Measurements from ENCODE around the gene APOBEC3G. TPM values are rescaled to one million over a fixed set of nuclear protein-coding genes. Genes with fewer than 3 reads are reported as not detected.
"Not testable (repeated sequence)": the region's sequence is repeated elsewhere in the genome, so short reads cannot be mapped to it uniquely, and the experiment has no call there.

The APOBEC3G gene
- total RNA-seq = 10 to 100 TPM; 45.9 to 47.4 TPM

- Mint-ChIP-seq H3K4me3 (peak within 1 kb of the TSS; percentile 91), H3K27ac (peak within 1 kb of the TSS; percentile 92), H3K36me3 (ENCODE audit: low read depth) (peaks cover 18% of the 10 kb centered on the region), H3K4me1 (peaks cover 34% of the 10 kb centered on the region)
- intact Hi-C loops (cut with DNase I, micrococcal nuclease) = loop anchor here (1.0 to 5.0 kb wide), 5 partner anchors 13 to 205 kb away; partner anchors contain the start of genes APOBEC3C (in 1 of the 2), APOBEC3F (in 1 of the 2), CBX6 (in 1 of the 2) and CBX7 (in 1 of the 2)
- DNase-seq (peak; percentile 73), ATAC-seq (peak; percentile 96)
- ChIA-PET POLR2A (interaction anchor here (1.2 kb wide), 1 partner anchor 36 kb away, joined by 5 read pairs; no protein-coding TSS in a partner anchor), CTCF (interaction anchor here (1.8 kb wide), 1 partner anchor 12 kb away, joined by 5 read pairs; no protein-coding TSS in a partner anchor)
- H3K27me3 Mint-ChIP-seq; H3K9me3 Mint-ChIP-seq (ENCODE audit: low read depth): not testable (repeated sequence)
Measured at GRCh38 chr22:39077026-39077840, at the start of gene APOBEC3G. Gene APOBEC3G (plus strand): TSS chr22:39077275. CDS start chr22:39077362, 87 bp downstream.

GRCh38 chr22:39027717-39028116 lies 49.4 kb upstream of the APOBEC3G start:
- no peaks in the 10 kb centered on the region for H3K27me3 Mint-ChIP-seq
- H3K9me3 Mint-ChIP-seq (ENCODE audit: low read depth) = no peaks in the 10 kb centered on the region
- H3K4me1 Mint-ChIP-seq = peaks cover 44% of the 10 kb centered on the region
- POLR2A ChIA-PET = interaction anchor here (0.6 kb wide), 1 partner anchor 12 kb away, joined by 3 read pairs; no protein-coding TSS in a partner anchor
- H3K36me3 Mint-ChIP-seq (ENCODE audit: low read depth) = peaks cover 12% of the 10 kb centered on the region
- no peak for DNase-seq
- no peak overlapping the region for H3K4me3 Mint-ChIP-seq
- CTCF ChIA-PET = no interaction called here
- intact Hi-C loops (cut with DNase I, micrococcal nuclease) = no loop called here
- H3K27ac Mint-ChIP-seq = peak overlapping the region; percentile 82
- peak; percentile 14 for ATAC-seq

GRCh38 chr22:39028281-39028680 lies 48.8 kb upstream of the APOBEC3G start:
- H3K4me1 Mint-ChIP-seq = peaks cover 42% of the 10 kb centered on the region
- H3K36me3 Mint-ChIP-seq (ENCODE audit: low read depth) = peaks cover 14% of the 10 kb centered on the region
- DNase-seq (no peak), ATAC-seq (peak; percentile 24)
- no peak overlapping the region for H3K4me3 Mint-ChIP-seq
- no peaks in the 10 kb centered on the region for H3K9me3 Mint-ChIP-seq (ENCODE audit: low read depth)
- H3K27me3 Mint-ChIP-seq = no peaks in the 10 kb centered on the region
- H3K27ac Mint-ChIP-seq = peak overlapping the region; percentile 82
- intact Hi-C loops (cut with DNase I, micrococcal nuclease) = no loop called here
- ChIA-PET POLR2A (no interaction called here), CTCF (no interaction called here)

GRCh38 chr22:39029227-39029626 lies 47.8 kb upstream of the APOBEC3G start:
- Mint-ChIP-seq H3K27me3 (no peaks in the 10 kb centered on the region), H3K27ac (no peak overlapping the region), H3K4me1 (peaks cover 32% of the 10 kb centered on the region), H3K4me3 (no peak overlapping the region), H3K36me3 (ENCODE audit: low read depth) (peaks cover 8% of the 10 kb centered on the region), H3K9me3 (ENCODE audit: low read depth) (no peaks in the 10 kb centered on the region)
- ATAC-seq (no peak), DNase-seq (no peak)
- intact Hi-C loops (cut with DNase I, micrococcal nuclease) = no loop called here
- CTCF ChIA-PET = interaction anchor here (0.6 kb wide), 1 partner anchor 37 kb away, joined by 4 read pairs; no protein-coding TSS in a partner anchor
- POLR2A ChIA-PET = interaction anchor here (0.6 kb wide), 1 partner anchor 293 kb away, joined by 3 read pairs; no protein-coding TSS in a partner anchor

GRCh38 chr22:39030705-39031104 lies 46.4 kb upstream of the APOBEC3G start:
- POLR2A ChIA-PET = no interaction called here
- H3K4me3 Mint-ChIP-seq = no peak overlapping the region
- intact Hi-C loops (cut with DNase I, micrococcal nuclease) = no loop called here

GRCh38 chr22:39031434-39032295 lies 45.4 kb upstream of the APOBEC3G start:
- POLR2A ChIA-PET; H3K36me3 Mint-ChIP-seq (ENCODE audit: low read depth); DNase-seq; H3K27me3 Mint-ChIP-seq; ATAC-seq; intact Hi-C loops (cut with DNase I, micrococcal nuclease); H3K4me3 Mint-ChIP-seq; CTCF ChIA-PET; H3K27ac Mint-ChIP-seq; H3K9me3 Mint-ChIP-seq (ENCODE audit: low read depth): not testable (repeated sequence)
- peaks cover 13% of the 10 kb centered on the region for H3K4me1 Mint-ChIP-seq

More at GRCh38 chr22:39030705-39031104, 46.4 kb upstream of the APOBEC3G start:
- Mint-ChIP-seq H3K27me3 (no peaks in the 10 kb centered on the region), H3K4me1 (peaks cover 19% of the 10 kb centered on the region), H3K27ac (no peak overlapping the region), H3K9me3 (ENCODE audit: low read depth) (no peaks in the 10 kb centered on the region), H3K36me3 (ENCODE audit: low read depth) (peaks cover 4% of the 10 kb centered on the region)
- CTCF ChIA-PET = no interaction called here
- ATAC-seq (no peak), DNase-seq (no peak)

- H3K36me3 Mint-ChIP-seq (ENCODE audit: low read depth); CTCF ChIA-PET; POLR2A ChIA-PET; H3K27me3 Mint-ChIP-seq; ATAC-seq; H3K4me3 Mint-ChIP-seq; intact Hi-C loops (cut with DNase I, micrococcal nuclease); DNase-seq; H3K9me3 Mint-ChIP-seq (ENCODE audit: low read depth): not testable (repeated sequence)
- Mint-ChIP-seq H3K4me1 (peaks cover 19% of the 10 kb centered on the region), H3K27ac (peak overlapping the region; percentile 5)
Measured at GRCh38 chr22:39037071-39037470, 40.0 kb upstream of the APOBEC3G start.

- Mint-ChIP-seq H3K4me3 (peak overlapping the region; percentile 49), H3K27me3 (no peaks in the 10 kb centered on the region), H3K27ac (peak overlapping the region; percentile 62), H3K36me3 (ENCODE audit: low read depth) (peaks cover 8% of the 10 kb centered on the region), H3K4me1 (peaks cover 22% of the 10 kb centered on the region), H3K9me3 (ENCODE audit: low read depth) (no peaks in the 10 kb centered on the region)
- CTCF ChIA-PET = interaction anchor here (0.8 kb wide), 1 partner anchor 82 kb away, joined by 4 read pairs; no protein-coding TSS in a partner anchor
- no peak for DNase-seq
- POLR2A ChIA-PET = interaction anchor here (0.7 kb wide), 1 partner anchor 82 kb away, joined by 3 read pairs; no protein-coding TSS in a partner anchor
- ATAC-seq = no peak
- intact Hi-C loops (cut with DNase I, micrococcal nuclease) = loop anchor here in 1 of 2 experiments (2.0 to 5.0 kb wide), 2 partner anchors 19 to 38 kb away; partner anchors contain the start of genes APOBEC3D and APOBEC3G
Measured at GRCh38 chr22:39039306-39040126, 37.6 kb upstream of the APOBEC3G start.

- Mint-ChIP-seq H3K27ac (peak overlapping the region; percentile 62), H3K4me1 (peaks cover 22% of the 10 kb centered on the region), H3K36me3 (ENCODE audit: low read depth) (peaks cover 12% of the 10 kb centered on the region), H3K4me3 (peak overlapping the region; percentile 49)
- not testable (repeated sequence) for DNase-seq; ATAC-seq; H3K27me3 Mint-ChIP-seq; H3K9me3 Mint-ChIP-seq (ENCODE audit: low read depth)
- CTCF ChIA-PET = interaction anchor here (0.8 kb wide), 1 partner anchor 82 kb away, joined by 4 read pairs; no protein-coding TSS in a partner anchor
- POLR2A ChIA-PET = interaction anchor here (0.7 kb wide), 1 partner anchor 82 kb away, joined by 3 read pairs; no protein-coding TSS in a partner anchor
- intact Hi-C loops (cut with DNase I, micrococcal nuclease) = loop anchor here in 1 of 2 experiments (2.0 to 5.0 kb wide), 2 partner anchors 19 to 37 kb away; partner anchors contain the start of genes APOBEC3D and APOBEC3G
Measured at GRCh38 chr22:39040155-39040537, 36.9 kb upstream of the APOBEC3G start.

- H3K4me3 Mint-ChIP-seq = peak within 1 kb of the TSS; percentile 86
- ATAC-seq (peak; percentile 95), DNase-seq (peak; percentile 80)
- POLR2A ChIA-PET = interaction anchor here (0.7 kb wide), 1 partner anchor 81 kb away, joined by 3 read pairs; no protein-coding TSS in a partner anchor
- intact Hi-C loops (cut with DNase I, micrococcal nuclease) = loop anchor here in 1 of 2 experiments (2.0 to 5.0 kb wide), 2 partner anchors 20 to 37 kb away; partner anchors contain the start of genes APOBEC3D and APOBEC3G
- H3K9me3 Mint-ChIP-seq (ENCODE audit: low read depth); H3K27me3 Mint-ChIP-seq: not testable (repeated sequence)
- H3K4me1 Mint-ChIP-seq = peaks cover 22% of the 10 kb centered on the region
- peaks cover 12% of the 10 kb centered on the region for H3K36me3 Mint-ChIP-seq (ENCODE audit: low read depth)
- H3K27ac Mint-ChIP-seq = peak within 1 kb of the TSS; percentile 85
- CTCF ChIA-PET = interaction anchor here (0.8 kb wide), 1 partner anchor 81 kb away, joined by 4 read pairs; no protein-coding TSS in a partner anchor
Measured at GRCh38 chr22:39040538-39041296, 36.4 kb upstream of the APOBEC3G start, which contains the start of gene APOBEC3F. Gene APOBEC3F (plus strand): TSS chr22:39040864. CDS start chr22:39040961, 97 bp downstream.

Measured in activated CD4-positive, alpha-beta T cell treated with anti-CD3 and anti-CD28 coated beads for 36 hours (primary cell).